SW 1271 (cell line): ENCODE measurements around the gene RSPH10B.
"Not testable (repeated sequence)": the region's sequence is repeated elsewhere in the genome, so short reads cannot be mapped to it uniquely, and the experiment has no call there.

ENCODE experiments used
- DNase-seq, 2 experiments: peaks; one replicate each; lab custom pipeline; 2025; lab: John Stamatoyannopoulos, UW

Gene RSPH10B

DNA sequence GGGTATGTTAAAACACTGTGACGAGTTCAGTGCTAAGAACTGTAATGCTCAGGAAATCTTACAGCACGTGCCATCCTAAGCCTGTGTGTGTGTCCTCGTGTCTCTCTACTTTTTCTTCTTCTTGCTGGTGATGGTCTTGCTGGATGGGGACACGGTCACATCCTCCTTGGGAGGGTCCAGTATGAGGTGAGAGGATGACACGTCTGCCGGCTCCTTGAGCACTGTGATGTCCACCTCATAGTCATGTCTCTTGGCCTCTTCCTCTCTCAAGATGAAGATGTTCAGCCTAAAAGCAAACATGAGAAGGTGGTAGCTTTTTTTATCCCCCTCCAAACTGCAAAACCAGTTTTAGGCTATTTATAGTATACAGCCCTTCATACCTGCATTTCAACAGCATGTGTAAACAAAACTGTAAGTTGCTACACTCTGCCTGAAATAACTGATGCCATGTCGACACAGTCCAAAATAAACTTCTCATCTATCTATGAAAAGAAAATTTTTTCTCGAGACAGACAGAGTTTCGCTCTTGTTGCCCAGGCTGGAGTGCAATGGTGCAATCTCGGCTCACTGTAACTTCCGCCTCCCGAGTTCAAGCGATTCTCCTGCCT lies 44.1 kb downstream of the RSPH10B start:
- DNase-seq, result not testable (repeated sequence)

DNA sequence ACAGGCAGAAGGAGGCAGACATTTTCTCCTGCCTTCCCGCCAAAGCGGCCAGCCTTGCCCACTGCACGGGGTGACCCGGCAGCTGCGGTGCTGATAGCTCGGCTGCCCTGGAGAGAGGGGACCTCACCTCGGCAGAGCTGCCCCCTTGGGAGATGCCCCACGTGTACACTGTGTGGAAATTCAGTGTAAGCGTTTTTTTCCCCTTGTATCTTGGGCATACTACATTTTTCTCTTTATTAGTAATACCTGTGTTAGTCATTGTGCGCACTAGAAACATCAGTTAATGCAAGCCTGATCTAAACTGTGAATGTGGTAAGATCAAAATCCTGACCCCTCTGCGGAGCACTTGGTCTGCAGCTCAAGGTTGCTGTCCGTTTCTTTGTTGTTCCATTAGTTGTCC lies 45.9 kb downstream of the RSPH10B start:
- DNase-seq, result not testable (repeated sequence)

DNA sequence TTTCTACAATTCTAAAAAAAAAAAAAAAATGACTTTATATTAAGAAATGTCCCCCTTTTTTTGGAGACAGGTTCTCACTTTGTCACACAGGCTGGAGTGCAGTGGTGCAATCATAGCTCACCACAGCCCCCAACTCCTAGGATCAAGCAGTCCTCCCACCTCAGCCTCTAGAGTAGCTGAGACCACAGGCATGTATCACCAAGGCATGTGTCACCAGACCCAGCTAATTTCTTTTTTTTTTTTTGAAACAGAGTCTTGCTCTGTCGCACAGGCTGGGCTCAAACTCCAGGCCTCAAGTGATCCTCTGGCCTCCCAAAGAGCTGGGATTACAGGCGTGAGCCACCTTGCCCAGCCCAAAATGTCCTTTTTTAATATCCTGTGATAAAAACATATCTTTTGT lies 46.3 kb downstream of the RSPH10B start:
- not testable (repeated sequence) for DNase-seq

DNA sequence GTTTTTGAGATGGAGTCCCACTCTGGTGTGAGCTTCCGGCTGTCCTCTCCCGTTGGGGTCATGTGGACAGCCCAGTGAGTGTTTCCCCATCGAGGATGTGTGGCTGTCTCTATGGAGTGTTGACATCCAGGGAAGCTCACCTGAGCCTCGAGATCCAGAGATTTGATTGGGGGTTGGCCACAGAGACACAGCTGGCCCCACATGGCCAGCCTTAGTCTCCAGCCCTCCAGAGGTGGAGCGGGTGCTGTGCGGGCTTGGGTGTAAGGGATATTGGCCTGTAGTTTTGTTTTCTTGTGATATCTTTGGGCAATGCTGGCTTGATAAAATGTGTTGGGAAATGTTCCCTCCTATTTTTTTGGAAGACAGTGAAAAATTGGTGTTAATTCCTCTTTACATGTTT lies 54.0 kb downstream of the RSPH10B start:
- not testable (repeated sequence) for DNase-seq

DNA sequence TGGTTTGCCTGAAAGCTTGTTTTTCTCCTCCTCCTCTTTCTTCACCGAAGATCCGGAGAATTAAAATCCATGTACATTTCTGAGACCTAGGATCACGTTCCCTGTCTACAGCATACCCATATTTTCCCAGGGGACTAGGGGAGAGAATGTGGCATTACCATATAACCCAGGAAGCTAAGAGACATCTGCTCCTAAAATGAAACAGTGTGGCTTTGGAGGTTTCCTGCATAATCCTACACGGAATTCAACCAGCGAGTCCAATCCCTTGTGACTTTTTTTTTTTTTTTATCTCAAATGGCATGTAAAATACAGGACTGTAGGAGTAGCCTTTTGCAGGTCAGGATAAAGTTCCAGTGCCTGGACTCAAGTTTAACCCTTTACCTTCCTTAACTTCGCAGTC lies 61.7 kb downstream of the RSPH10B start:
- DNase-seq, result not testable (repeated sequence)

DNA sequence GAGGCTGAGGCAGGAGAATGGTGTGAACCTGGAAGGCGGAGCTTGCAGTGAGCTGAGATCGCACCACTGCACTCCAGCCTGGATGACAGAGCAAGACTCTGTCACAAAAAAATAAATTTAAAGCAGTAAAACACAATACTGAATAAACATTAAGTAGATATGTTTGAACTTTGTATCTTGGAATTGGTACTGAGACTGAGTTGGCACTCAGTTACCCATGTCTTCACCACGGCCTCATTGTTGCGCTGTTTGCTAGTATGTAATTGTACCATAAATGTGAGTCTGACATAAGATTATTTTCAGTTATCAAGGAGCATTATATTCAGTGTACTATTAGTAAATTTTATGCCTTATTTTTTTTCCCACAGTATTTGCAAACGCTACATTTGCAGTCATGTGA lies 65.8 kb downstream of the RSPH10B start:
- DNase-seq, result not testable (repeated sequence)

DNA sequence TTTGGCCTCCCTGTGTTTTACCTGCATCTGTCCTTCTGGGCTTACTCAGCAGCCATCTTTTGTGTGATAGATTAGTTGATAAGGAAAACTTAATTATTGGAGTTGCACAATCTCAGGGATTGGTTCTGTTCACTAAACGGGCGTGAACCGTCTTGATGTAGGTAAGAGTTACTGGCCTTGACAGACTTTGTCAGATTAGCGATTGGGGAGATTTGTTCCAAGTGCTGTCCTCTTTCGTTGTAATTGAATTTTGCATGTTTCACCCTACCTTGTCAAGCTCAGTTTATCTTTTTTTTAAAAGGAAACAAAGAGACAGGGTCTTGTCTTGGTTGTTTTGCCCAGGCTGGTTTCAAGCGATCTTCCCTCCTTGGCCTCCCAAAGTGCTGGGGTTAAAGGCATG lies 67.5 kb downstream of the RSPH10B start:
- DNase-seq, result not testable (repeated sequence)

DNA sequence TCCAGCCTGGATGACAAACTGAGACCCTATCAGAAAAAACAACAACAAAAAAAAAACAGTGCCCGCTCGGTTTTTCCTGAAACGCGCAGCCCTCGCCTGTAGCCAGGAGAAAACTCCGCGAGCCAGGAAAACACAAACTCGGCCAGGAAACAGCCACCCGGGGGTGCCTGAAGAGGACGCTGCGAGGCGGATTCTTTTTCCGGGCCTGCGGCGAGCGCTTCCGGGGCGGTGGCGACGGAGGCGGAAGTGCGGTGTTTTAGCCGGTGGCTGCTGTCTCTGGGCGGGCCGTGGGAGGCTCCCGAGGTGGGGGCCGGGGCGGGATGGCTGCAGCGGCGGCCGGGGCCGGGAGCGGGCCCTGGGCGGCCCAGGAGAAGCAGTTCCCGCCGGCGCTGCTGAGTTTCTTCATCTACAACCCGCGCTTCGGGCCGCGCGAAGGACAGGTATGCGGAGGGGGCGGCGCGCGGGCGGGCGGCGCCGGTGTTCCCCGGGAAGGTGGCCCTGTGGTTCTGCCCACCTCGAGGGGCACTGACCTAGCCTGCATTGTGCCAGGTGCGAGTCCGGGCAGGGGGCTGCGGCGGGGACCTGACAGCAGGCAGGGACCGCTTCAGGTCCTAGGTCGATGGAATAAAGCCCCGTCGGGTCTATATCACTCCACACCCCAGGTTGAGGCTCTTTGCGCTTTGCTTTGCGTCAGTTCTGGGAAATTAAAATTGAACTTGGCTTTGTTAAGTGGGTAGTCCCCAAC lies 71.8 kb downstream of the RSPH10B start, which contains the start of gene CCZ1:
Gene CCZ1 (plus strand): TSS at position 254 of the 745 bp plus-strand sequence. CDS start 67 bp downstream, at position 321.
- DNase-seq, result peak; percentile 4 to 54

DNA sequence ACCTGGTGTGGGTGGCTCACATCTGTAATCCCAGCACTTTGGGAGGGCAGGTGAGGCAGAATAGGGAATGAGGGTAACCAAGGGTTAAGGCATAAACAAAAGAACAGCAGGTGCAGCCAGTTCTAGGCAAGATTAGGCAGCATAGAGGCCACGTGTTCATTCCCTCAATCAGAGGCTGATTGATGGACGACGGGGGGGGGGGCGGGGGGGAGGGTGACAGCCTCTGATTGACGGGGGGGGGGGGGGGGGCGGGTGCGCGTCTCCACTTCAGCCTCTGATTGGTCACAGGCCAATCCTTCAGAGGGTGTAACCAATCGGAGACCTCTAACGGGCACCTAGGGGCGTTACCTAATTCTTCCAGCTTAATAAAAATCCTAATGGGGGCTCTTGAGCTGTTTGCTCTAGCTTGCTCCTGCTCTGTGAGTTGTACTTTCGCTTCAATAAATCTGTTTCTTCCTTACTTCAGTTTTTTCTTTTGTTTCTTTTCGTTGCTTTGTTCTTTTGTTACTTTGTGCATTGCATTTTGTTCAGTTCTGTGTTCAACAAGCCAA lies 73.0 kb downstream of the RSPH10B start:
- DNase-seq, result peak in 1 of 2 experiments; percentile 14

DNA sequence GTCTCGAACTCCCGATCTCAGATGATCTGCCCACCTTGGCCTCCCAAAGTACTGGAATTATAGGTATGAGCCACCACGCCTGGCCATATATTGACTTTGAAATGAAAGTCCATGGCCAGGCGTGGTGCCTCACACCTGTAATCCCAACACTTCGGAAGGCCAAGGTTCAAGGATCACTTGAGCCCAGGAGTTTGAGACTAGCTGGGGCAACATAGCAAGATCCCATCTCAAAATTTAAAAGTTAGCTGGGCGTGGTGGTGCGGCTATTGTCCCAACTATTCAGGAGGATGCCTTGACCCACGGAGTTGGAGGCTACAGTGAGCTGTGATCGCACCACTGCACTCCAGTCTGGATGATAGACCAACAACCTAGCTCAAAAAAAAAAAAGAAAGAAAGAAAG lies 78.0 kb downstream of the RSPH10B start:
- no peak for DNase-seq

DNA sequence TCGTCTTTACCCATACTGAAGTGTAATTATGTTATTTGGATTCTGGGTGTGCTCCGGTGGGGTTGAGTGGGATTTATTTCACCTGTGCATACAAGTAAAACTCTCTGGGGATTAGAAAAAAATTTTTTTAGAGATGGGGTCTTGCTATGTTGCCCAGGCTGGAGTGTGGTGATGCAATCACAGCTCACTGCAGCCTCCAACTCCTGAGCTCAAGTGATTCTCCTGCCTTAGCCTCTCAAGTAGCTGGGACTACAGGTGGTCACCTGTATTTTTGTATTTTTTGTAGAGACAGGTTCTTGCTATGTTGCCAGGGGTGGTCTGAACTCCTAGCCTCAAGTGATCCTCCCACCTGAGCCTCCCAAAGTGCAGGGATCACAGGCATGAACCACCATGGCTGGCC lies 80.2 kb downstream of the RSPH10B start:
- not testable (repeated sequence) for DNase-seq

DNA sequence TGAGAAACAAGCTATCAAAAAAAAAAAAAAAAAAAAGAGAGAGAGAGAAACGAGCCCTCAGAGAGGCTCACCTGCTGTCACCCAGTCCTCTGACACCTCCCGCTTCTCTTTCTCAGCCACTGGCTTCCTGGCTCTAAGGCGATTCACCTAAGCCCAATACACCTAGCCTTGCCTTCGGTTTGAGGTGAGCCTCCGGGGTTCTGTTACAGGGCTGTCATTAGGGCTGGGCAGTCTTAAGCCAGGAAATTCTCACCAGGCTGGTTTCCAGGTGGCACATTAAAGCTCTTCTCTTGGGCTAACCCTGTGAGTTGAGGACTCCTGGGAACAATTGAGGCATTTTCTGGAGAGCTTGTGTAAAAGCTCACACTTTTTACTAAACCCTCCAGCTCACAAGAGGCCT lies 82.5 kb downstream of the RSPH10B start:
- DNase-seq, result not testable (repeated sequence)

DNA sequence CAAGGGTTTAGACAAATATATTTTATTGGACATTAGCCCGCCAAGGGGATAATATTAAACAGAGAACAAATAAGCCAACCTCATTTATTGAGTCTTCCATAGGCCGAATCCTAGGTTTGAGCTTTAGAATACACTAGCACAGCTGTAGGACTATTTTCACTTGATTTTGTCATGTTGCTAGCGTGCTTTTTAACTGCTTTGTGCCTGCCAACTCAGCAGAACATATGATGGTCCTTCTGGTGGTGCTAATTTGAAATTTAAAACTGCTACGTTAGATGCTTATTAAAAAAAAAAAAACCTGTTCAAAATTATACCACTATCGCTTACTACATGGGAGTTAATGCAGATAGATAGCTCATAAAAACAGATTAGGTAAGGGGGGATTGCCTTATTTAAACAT lies 86.1 kb downstream of the RSPH10B start:
- DNase-seq, result not testable (repeated sequence)

DNA sequence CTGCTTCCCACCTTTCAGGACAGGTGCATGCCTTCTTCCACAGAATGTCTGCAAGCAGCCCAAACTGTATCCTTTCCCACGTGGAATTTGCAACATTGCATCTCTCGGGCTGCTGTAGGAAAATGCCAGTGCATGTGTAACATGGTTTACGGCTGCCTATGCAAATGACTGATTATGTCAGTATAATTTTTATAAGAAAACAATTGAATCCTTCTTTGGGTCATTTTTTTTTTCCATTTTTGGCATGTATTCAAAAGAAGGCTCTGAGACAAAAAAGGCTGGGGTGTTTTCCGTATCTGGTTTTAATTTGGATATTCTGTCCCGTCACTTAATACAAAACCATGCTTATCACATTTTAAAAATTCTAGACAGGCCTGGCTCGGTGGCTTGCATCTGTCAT lies 90.4 kb downstream of the RSPH10B start:
- DNase-seq, result not testable (repeated sequence)

DNA sequence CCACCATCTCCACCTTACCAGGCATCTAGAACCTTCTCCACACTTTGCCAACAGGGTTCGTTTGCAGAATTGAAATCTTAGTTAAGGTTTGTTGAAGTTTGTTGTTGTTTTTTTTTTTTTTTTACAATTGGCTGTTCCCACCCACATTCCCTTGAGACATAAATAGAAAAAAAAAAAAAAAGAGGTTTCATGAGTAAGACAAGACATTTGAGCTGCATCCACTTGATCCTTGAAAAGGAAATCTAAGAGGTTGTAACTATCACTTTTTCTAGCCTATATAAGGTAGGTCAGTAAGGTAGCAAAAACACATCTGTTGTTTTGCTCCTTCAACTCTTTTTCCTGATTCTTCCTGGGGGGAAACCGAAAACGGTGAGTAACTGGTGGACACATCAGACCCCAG lies 90.9 kb downstream of the RSPH10B start:
- DNase-seq, result not testable (repeated sequence)
